Measurements from ENCODE around the gene FKBP5.
"Not testable (repeated sequence)": the region's sequence is repeated elsewhere in the genome, so short reads cannot be mapped to it uniquely, and the experiment has no call there.

The FKBP5 gene

DNA sequence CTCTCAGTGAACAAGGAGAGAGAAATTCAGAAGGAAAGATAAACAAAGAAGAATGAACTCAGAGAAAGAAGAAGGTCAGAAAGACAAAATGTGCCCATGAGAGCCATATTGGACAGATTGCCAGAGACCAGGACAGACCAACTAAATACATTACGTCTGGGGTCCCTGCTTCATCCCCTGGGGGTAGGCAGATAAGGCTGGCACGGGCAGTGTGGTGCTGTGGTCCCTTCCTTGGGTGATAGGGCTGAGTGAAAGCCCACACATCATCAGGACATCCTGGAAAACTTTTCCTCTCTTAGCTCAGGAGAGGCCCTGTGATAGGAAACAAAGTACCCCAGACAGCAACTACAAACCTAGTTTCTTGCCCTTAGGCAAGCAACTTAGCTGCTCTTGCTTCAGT, 34.9 kb upstream of the FKBP5 start:
- DNase-seq (ENCODE audit: low spot score), result no peak

DNA sequence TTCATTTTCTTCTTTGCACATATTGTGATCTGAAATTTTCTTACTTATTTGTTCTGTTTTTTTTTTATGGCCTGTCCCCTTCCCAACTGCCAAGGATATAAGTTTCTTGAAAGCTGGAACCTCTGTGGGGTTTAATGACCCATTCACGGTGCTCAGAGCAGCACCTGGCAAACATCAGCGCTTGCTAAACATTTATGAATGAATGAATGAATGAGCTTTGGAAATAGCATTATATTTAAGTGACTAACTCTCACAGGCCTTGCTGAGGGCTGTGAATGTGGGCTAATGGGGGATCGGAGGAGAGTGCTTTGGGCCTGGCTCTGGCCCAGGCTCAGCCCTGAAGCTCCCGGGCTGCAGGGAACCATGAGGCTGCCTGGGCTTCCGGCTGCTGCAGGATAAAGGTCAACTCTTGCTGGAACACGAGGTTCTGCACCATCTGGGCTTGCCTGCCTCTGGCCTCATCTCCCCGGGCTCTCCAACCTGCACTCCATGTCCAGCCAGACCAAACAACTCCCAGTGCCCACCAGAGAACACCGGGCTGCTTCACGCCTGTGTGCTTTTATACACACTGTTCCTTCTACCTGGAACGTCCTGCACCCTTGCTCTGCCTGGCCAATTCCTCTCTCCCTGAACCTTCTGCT, 33.5 kb upstream of the FKBP5 start:
- no peak for DNase-seq (ENCODE audit: low spot score)

- no peak for DNase-seq (ENCODE audit: low spot score)
Observed at GRCh38 chr6:35719830-35720733, 31.4 kb upstream of the FKBP5 start.

DNA sequence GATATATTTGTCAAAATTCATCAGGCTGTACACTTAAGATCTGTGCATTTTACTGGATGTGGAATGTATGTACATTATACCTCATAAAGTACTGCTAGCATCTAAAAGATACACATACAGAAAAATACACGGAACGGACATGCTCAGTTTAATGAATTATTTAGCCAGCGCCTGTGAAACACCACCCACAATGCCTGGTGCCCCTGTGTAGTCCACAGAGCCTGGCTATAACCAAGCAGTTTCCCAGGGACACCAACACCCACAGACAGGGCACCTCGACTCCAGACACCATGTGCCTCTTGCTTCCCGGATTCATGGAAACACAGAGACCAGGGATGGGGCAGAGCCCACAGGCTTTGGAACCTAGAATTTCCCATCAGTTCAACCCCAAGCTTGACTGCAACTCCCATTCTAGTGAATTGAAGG, 30.7 kb upstream of the FKBP5 start:
- no peak for DNase-seq (ENCODE audit: low spot score)

DNA sequence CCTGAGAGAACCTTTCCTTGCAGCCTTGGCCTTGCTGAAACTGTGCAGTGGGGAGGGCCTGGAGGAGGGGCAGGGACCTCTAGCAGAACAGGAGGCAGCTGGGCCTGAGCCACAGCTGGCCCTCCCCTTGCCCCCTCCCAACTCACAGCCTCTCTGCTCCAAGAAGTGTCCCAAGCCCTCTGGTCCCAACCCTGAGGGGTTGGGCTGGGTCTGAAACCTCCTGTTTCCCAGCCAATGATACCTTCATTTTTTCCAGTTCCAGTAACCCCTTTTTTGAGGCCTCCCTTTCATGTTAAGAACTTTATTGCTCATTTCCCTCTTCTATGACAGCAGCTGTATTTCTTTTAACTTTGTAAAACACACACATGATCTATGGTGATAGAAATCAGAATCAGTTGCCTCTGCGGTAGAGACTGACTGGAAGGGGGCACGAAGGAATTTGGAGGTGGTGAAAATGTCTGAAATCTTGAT, 30.2 kb upstream of the FKBP5 start:
- DNase-seq (ENCODE audit: low spot score), result no peak

- no peak for DNase-seq (ENCODE audit: low spot score)
Observed at GRCh38 chr6:35718375-35718736, 29.6 kb upstream of the FKBP5 start.

DNA sequence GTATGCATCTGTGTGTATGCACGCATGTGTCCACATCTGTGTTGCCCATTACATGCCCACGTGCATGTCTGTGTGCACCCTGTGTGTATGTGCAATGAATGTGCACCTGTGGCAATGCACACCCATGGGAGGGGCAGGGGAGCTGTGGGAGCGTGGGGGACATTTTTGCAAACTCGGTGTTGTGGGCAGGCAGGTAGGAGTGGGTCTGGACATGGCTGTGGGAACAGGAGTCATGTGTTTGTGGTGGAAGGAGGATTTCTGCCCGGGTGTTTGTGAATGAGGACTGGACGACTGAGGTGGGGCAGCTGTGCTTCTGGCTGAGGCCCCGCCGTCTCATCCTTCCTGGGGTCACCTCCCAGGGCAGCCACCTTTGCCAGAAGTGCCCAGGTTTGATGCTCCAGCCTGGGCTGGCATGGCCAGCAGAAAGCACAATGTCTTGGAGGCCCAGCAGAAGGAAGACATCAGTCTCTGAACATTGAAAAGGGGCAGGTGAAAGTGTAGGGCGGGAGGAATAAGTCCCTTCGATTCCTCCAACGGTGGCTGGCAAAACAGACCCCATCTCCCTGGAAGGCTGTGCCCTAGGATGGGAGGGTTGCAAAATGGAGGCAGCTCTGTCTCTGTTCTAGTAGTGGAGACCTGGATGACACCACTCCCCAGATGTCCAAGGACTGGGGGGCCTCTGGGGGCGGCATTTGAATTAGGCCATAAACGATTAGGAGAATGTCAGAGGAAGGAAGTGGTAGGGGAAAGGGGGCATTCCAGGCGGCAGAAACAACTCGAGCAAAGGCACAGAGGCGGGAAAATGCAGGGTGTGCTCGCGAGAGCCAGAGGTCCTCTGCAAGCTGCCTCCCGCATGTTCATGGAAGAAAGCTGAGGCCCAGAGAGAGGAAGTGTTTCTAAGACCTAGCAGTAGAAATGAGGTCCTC, 29.0 kb upstream of the FKBP5 start:
- DNase-seq (ENCODE audit: low spot score), result no peak

GRCh38 chr6:35716798-35717197, 28.1 kb upstream of the FKBP5 start:
- DNase-seq (ENCODE audit: low spot score), result no peak

DNA sequence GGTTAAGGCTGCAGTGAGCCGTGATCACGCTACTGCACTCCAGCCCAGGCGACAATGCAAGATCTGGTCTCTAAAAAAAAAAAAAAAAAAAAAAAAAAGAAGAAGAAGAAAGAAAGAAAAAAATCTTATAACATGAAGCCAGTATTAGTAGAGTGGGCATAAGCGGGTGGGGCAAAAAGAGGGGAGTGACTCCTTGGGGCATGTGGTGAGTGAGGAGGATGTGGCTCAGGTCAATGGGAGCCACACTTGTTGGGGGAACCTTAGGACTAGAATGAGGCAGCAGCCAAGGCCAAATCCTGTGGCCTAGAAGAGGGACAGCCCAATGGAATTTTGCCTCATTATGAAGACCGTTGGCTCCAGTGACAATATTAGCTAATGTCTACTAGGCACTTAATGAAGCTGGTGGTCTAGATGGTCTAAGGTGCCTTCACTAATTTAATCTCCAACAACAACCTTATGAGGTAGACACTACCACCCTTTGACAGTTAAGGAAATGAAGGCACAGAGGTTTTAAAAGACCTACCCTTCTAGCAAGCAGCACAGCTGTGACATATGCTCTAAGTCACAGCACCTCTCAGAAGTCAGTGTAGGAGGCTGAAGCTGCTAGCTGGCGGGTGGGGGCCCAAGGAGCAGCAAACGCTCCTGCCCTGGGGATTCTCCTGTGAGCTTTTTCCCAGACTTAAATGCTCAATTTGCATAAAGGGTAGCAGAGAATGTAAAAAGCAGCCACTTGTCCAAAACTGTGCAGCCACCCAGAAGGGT, 24.5 kb upstream of the FKBP5 start:
- no peak for DNase-seq (ENCODE audit: low spot score)

DNA sequence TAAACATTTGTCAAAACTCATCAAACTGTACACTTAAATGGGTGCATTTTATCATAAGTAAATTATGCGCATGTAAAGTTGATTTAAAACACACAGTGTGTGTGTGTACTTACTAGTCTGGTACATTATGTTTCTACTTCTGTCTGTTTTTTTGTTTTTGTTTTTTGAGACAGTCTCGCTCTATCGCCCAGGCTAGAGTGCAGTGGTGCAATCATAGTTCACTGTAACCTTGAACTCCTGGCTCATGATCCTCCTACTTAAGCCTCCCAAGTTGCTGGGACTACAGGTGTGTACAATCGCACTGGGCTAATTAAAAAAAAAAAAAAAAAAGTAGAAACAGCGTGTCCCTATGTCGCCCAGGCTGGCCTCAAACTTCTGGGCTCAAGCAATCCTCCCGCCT, 23.0 kb upstream of the FKBP5 start:
- DNase-seq (ENCODE audit: low spot score), result no peak

- no peak for DNase-seq (ENCODE audit: low spot score)
Observed at GRCh38 chr6:35710241-35710847, 21.6 kb upstream of the FKBP5 start.

- DNase-seq (ENCODE audit: low spot score), result no peak
Observed at GRCh38 chr6:35708585-35708984, 19.9 kb upstream of the FKBP5 start.

DNA sequence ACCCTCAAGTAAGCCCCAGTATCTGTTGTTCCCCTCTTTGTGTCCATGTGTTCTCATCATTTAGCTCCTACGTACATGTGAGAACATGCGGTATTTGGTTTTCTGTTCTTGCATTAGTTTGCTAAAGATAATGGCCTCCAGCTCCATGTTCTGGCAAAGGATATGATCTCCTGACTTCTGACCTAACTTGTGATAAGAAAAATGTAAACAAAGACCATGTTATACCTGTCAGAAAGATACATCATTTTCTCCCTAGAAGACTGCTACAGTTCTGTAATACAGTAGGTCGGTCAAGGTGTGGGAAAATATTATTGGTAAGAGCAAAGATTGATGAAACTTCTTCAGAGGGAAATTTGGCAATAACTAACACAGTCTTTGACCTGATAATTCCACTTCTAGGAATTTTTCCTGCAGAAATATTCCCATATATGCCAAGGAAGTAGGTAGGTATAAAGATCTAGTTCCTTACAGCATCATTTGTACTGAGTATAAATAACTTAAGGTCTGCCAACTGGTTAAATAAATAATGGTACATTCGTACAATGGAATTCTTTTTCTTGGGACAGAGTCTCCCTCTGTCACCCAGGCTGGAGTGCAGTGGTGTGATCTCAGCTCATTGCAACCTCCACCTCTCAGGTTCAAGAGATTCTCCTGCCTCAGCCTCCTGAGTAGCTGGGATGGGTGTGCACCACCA, 19.1 kb upstream of the FKBP5 start:
- no peak for DNase-seq (ENCODE audit: low spot score)

DNA sequence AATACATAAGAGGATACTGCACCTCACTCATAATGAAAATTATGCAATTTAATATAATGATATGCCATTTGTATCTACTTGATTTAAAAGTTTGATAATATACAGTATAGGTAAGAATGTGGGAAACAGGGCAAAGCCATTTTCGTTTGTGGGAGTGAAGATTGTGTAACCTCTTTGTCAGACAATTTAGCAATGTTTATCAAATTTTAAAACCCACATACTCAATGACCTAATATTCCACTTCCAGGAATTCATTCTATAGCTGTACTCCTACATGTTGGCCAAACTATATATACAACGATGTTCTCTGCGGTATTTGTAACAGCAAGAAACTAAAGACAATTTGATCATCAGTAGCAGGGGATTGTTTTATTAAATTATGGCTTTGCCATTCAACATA, 17.8 kb upstream of the FKBP5 start:
- no peak for DNase-seq (ENCODE audit: low spot score)

DNA sequence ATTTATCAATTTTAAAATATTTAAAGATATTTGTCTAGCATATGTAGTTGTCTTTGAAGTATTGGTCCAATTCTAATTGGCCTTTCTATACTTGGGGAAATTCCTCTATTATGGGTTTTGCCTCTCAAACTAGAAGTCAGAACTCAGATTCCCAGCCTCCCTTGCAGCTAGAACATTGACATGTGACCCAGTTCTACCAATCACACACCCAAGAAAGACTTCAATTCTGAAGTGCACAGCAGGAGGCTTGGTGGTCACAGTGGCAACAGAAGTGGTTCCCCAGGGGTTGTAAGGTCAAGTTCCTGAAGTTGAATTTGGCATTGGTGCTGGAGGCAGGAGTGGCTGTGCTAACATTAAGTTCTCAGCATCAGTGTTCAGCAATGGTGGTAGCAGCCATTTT, 14.8 kb upstream of the FKBP5 start:
- DNase-seq (ENCODE audit: low spot score), result no peak

DNA sequence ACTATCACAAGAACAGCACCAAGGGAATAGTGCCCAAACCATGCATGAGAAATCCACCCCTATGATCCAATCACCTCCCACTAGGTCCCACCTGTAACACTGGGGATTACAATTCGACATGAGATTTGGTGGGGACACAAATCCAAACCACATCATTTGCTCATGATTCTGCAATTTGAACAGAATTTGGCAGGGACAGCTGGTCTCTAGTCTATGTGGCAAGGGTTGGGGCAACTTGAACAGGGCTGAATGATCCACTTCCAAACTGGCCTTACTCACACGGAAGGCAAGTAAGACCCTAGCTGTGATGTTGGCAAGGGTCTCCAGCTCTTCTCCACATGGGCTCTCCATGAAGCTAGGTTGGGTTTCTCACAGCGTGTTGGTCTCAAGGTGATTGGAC, 10.1 kb upstream of the FKBP5 start:
- no peak for DNase-seq (ENCODE audit: low spot score)

- DNase-seq (ENCODE audit: low spot score), result not testable (repeated sequence)
Observed at GRCh38 chr6:35698430-35698829, 9.7 kb upstream of the FKBP5 start.

- no peak for DNase-seq (ENCODE audit: low spot score)
Observed at GRCh38 chr6:35694462-35694861, 5.7 kb upstream of the FKBP5 start.

GRCh38 chr6:35691027-35691824, 2.5 kb upstream of the FKBP5 start:
- DNase-seq (ENCODE audit: low spot score), result no peak

DNA sequence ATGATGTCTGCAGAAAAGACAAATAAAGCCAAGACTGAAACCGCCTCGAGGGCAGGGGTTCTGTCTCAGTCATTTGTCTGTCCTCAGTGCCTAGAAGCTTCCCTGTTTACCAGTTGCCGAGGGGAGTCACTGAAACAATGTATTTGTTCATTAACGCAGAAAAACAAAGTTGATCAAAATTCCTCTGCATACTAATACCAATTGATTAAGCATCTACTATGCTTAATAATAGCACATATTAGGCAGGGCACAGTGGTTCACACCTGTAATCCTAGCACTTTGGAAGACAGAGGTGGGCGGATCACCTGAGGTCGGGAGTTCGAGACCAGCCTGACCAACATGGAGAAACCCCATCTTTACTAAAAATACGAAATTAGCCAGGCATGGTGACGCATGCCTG, 1.8 kb upstream of the FKBP5 start:
- DNase-seq (ENCODE audit: low spot score), result no peak

All from D341Med (cell line).